ACC112 (cell line): ENCODE results near the gene RPL26.
"Not testable (repeated sequence)": the region's sequence is repeated elsewhere in the genome, so short reads cannot be mapped to it uniquely, and the experiment has no call there.

Experiments
- H2AFZ ChIP-seq: fragments of 200-600 bp; sonication (generic); one replicate; pipeline ENCODE4 v1.6.0; 2017; ENCODE audit warnings: antibody characterized with exemption, low read length; ENCODE audit not compliant: unreplicated experiment
- H3K27ac ChIP-seq: fragments of 200-600 bp; sonication (generic); 2 replicates; pipeline ENCODE4 v1.5.1; 2014; ENCODE audit warnings: low read depth, mild to moderate bottlenecking, antibody characterized with exemption, low read length, moderate library complexity
- H3K27me3 ChIP-seq: fragments of 200-600 bp; sonication (generic); 2 replicates; pipeline ENCODE4 v1.6.1; 2014; ENCODE audit warnings: mild to moderate bottlenecking, antibody characterized with exemption, low read length, moderate library complexity, mixed read lengths; ENCODE audit not compliant: insufficient read depth
- H3K36me3 ChIP-seq: fragments of 200-600 bp; sonication (generic); 2 replicates; pipeline ENCODE4 v1.6.1; 2016; ENCODE audit warnings: mild to moderate bottlenecking, antibody characterized with exemption, low read length, moderate library complexity, mixed read lengths; ENCODE audit not compliant: insufficient read depth
- H3K4me1 ChIP-seq: fragments of 200-600 bp; sonication (generic); one replicate; pipeline ENCODE4 v1.6.1; 2016; ENCODE audit warnings: low read length, mixed read lengths; ENCODE audit not compliant: insufficient read depth, unreplicated experiment, control insufficient read depth
- H3K4me3 ChIP-seq: fragments of 200-600 bp; sonication (generic); 2 replicates; pipeline ENCODE4 v1.5.1; 2014; ENCODE audit warnings: mild to moderate bottlenecking, low read depth, low read length
- H3K79me2 ChIP-seq: fragments of 200-600 bp; sonication (generic); one replicate; pipeline ENCODE4 v1.6.0; 2016; ENCODE audit warnings: low read length; ENCODE audit not compliant: control insufficient read depth, unreplicated experiment, insufficient read depth

Gene RPL26

GRCh38 chr17:8394497-8394896 is 11.5 kb upstream of the RPL26 start:
- not testable (repeated sequence) for H3K4me3 ChIP-seq, H3K36me3 ChIP-seq, H3K4me1 ChIP-seq, H3K27ac ChIP-seq, H2AFZ ChIP-seq, H3K79me2 ChIP-seq
- peaks cover 45% of the 10 kb centered on the region for H3K27me3 ChIP-seq

GRCh38 chr17:8393470-8394231 is 10.7 kb upstream of the RPL26 start:
- Histone ChIP-seq H3K27me3 (peaks cover 42% of the 10 kb centered on the region), H3K36me3 (no peaks in the 10 kb centered on the region), H3K4me1 (peaks cover 5% of the 10 kb centered on the region), H3K79me2 (no peaks in the 10 kb centered on the region), H3K27ac (no peak overlapping the region), H2AFZ (no peak overlapping the region), H3K4me3 (no peak overlapping the region)

GRCh38 chr17:8392674-8393469 is 9.9 kb upstream of the RPL26 start:
- Histone ChIP-seq H2AFZ (no peak overlapping the region), H3K36me3 (no peaks in the 10 kb centered on the region), H3K27ac (no peak overlapping the region), H3K79me2 (no peaks in the 10 kb centered on the region), H3K27me3 (peaks cover 34% of the 10 kb centered on the region), H3K4me3 (no peak overlapping the region), H3K4me1 (peaks cover 5% of the 10 kb centered on the region)

- H3K79me2 ChIP-seq: no peaks in the 10 kb centered on the region
- no peak overlapping the region for H2AFZ ChIP-seq
- no peaks in the 10 kb centered on the region for H3K36me3 ChIP-seq
- H3K27ac ChIP-seq: no peak overlapping the region
- H3K4me3 ChIP-seq: no peak overlapping the region
- peaks cover 5% of the 10 kb centered on the region for H3K4me1 ChIP-seq
- peaks cover 29% of the 10 kb centered on the region for H3K27me3 ChIP-seq
Observed at GRCh38 chr17:8392274-8392673, 9.3 kb upstream of the RPL26 start.

- H3K4me3 ChIP-seq: no peak overlapping the region
- no peaks in the 10 kb centered on the region for H3K36me3 ChIP-seq
- no peak overlapping the region for H2AFZ ChIP-seq
- no peak overlapping the region for H3K27ac ChIP-seq
- peaks cover 5% of the 10 kb centered on the region for H3K4me1 ChIP-seq
- peaks cover 23% of the 10 kb centered on the region for H3K27me3 ChIP-seq
- no peaks in the 10 kb centered on the region for H3K79me2 ChIP-seq
Observed at GRCh38 chr17:8391711-8392110, 8.7 kb upstream of the RPL26 start.

GRCh38 chr17:8387914-8388651 is 5.1 kb upstream of the RPL26 start:
- no peak overlapping the region for H3K4me3 ChIP-seq
- no peak overlapping the region for H2AFZ ChIP-seq
- H3K27me3 ChIP-seq: no peaks in the 10 kb centered on the region
- no peaks in the 10 kb centered on the region for H3K36me3 ChIP-seq
- no peaks in the 10 kb centered on the region for H3K79me2 ChIP-seq
- H3K27ac ChIP-seq: no peak overlapping the region
- peaks cover 14% of the 10 kb centered on the region for H3K4me1 ChIP-seq

- peaks cover 12% of the 10 kb centered on the region for H3K79me2 ChIP-seq
- no peak overlapping the region for H2AFZ ChIP-seq
- no peak overlapping the region for H3K4me3 ChIP-seq
- no peaks in the 10 kb centered on the region for H3K27me3 ChIP-seq
- H3K4me1 ChIP-seq: peaks cover 14% of the 10 kb centered on the region
- no peak overlapping the region for H3K27ac ChIP-seq
- H3K36me3 ChIP-seq: 0 out of 2 replicates have a peak, but pooled peaks cover 4% of the 10 kb centered on the region
Observed at GRCh38 chr17:8386841-8387240, 3.8 kb upstream of the RPL26 start.

GRCh38 chr17:8384801-8385378 is 1.9 kb upstream of the RPL26 start:
- H3K27ac ChIP-seq: peak overlapping the region; percentile 76
- peak overlapping the region; percentile 94 for H3K4me3 ChIP-seq
- H3K27me3 ChIP-seq: no peaks in the 10 kb centered on the region
- peaks cover 21% of the 10 kb centered on the region for H3K36me3 ChIP-seq
- no peak overlapping the region for H2AFZ ChIP-seq
- H3K79me2 ChIP-seq: peaks cover 31% of the 10 kb centered on the region
- H3K4me1 ChIP-seq: peaks cover 31% of the 10 kb centered on the region

GRCh38 chr17:8382880-8383142 is 182 bp downstream of the RPL26 start:
- H3K4me1 ChIP-seq: peaks cover 32% of the 10 kb centered on the region
- H3K79me2 ChIP-seq: peaks cover 45% of the 10 kb centered on the region
- peaks cover 32% of the 10 kb centered on the region for H3K36me3 ChIP-seq
- no peaks in the 10 kb centered on the region for H3K27me3 ChIP-seq
- H2AFZ ChIP-seq: no peak overlapping the region
- H3K27ac ChIP-seq: peak overlapping the region; percentile 72
- peak overlapping the region; percentile 94 for H3K4me3 ChIP-seq

GRCh38 chr17:8382052-8382879 is 727 bp downstream of the RPL26 start:
- H3K27me3 ChIP-seq: no peaks in the 10 kb centered on the region
- peaks cover 45% of the 10 kb centered on the region for H3K79me2 ChIP-seq
- peaks cover 32% of the 10 kb centered on the region for H3K4me1 ChIP-seq
- H3K27ac ChIP-seq: peak overlapping the region; percentile 72
- peaks cover 32% of the 10 kb centered on the region for H3K36me3 ChIP-seq
- no peak overlapping the region for H2AFZ ChIP-seq
- peak overlapping the region; percentile 94 for H3K4me3 ChIP-seq
